HFF-Myc (cell line): Measurements from ENCODE around the gene ADGRF3.
"Not testable (repeated sequence)": the region's sequence is repeated elsewhere in the genome, so short reads cannot be mapped to it uniquely, and the experiment has no call there.

Experiments
- DNase-seq: peaks from one replicate; pipeline ENCODE4 v3.0.0-alpha.2; 2011; ENCODE audit warnings: low read depth; ENCODE audit errors: extremely low read depth
- H3K4me3 ChIP-seq: replicated peaks from 2 replicates; pipeline ENCODE4 v1.5.1; 2011; ENCODE audit warnings: low read depth, mild to moderate bottlenecking, control low read depth, low read length
- CTCF ChIP-seq: IDR thresholded peaks from 2 replicates; pipeline ENCODE4 v1.5.1; 2012; ENCODE audit warnings: mild to moderate bottlenecking, low read depth, low read length, control low read depth; ENCODE audit errors: missing control alignments

Gene ADGRF3

DNA sequence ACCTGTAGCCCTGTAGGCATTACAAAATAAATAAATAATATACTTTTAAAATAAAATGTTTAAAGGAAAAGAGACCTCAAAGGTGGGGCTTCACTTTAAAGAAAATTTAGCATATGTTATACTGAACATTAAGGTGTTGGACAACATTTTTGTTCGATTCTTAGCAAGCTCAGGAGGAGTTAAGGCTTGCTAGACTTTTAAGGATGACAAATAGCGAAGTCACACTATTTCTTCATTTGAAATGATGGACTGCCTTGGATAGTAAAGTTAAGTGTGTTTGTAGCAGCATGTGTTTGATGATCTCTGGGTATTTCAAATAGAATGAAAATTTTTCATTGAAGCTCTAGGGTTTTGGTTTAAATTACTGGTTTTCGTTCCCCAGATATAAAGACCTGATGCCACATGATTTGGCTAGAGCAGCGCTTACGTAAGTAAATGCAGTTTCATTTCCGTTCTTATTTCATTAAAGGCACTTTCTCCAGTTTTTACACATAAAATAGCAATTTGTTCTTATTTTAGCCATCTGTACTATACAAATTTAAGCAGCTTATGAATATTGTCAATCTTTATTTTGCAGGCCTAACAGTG lies 76.9 kb downstream of the ADGRF3 start:
- no peak overlapping the region for H3K4me3 ChIP-seq
- no peak for DNase-seq
- TF ChIP-seq CTCF: no peak

GRCh38 chr2:26268670-26269385 lies 77.8 kb downstream of the ADGRF3 start:
- not testable (repeated sequence) for H3K4me3 ChIP-seq, DNase-seq

GRCh38 chr2:26268213-26268612 lies 78.4 kb downstream of the ADGRF3 start:
- TF ChIP-seq CTCF: no peak
- no peak for DNase-seq
- H3K4me3 ChIP-seq: no peak overlapping the region

GRCh38 chr2:26258836-26259235 lies 87.8 kb downstream of the ADGRF3 start:
- not testable (repeated sequence) for H3K4me3 ChIP-seq, DNase-seq
